RWPE2 (cell line): ENCODE data around the gene TTC32.

Source experiments
- ATAC-seq: fragments of 200-7000 bp; cut with Tn5 transposase; 3 replicates; pipeline ENCODE4 v1.9.1; 2021; ENCODE audit warnings: low read depth
- DNase-seq: peaks from one replicate; pipeline ENCODE4 v3.0.0-alpha.2; 2020; ENCODE audit warnings: low spot score
- H3K27ac ChIP-seq: fragments of 450-650 bp; 2 replicates; pipeline ENCODE4 v1.5.1; 2017; ENCODE audit warnings: mild to moderate bottlenecking; ENCODE audit not compliant: poor library complexity, severe bottlenecking
- H3K27me3 ChIP-seq: fragments of 250-450 bp; sonication (Bioruptor Pico); 2 replicates; pipeline ENCODE4 v1.5.1; 2021; ENCODE audit warnings: mild to moderate bottlenecking, moderate library complexity; ENCODE audit not compliant: insufficient read depth, poor library complexity, severe bottlenecking
- H3K36me3 ChIP-seq: fragments of 250-450 bp; sonication (Bioruptor Pico); 2 replicates; pipeline ENCODE4 v1.5.1; 2020; ENCODE audit warnings: low read depth, mild to moderate bottlenecking, moderate library complexity
- H3K4me1 ChIP-seq: fragments of 250-450 bp; sonication (Bioruptor Pico); 2 replicates; pipeline ENCODE4 v1.5.1; 2021; ENCODE audit warnings: mild to moderate bottlenecking, moderate library complexity; ENCODE audit not compliant: insufficient read depth, poor library complexity, severe bottlenecking
- H3K4me3 ChIP-seq: fragments of 250-450 bp; sonication (Bioruptor Pico); 2 replicates; pipeline ENCODE4 v1.5.1; 2021; ENCODE audit warnings: mild to moderate bottlenecking, moderate library complexity; ENCODE audit not compliant: severe bottlenecking
- H3K9me3 ChIP-seq: fragments of 250-450 bp; sonication (Bioruptor Pico); 2 replicates; pipeline ENCODE4 v1.5.1; 2021; ENCODE audit warnings: mild to moderate bottlenecking, moderate library complexity; ENCODE audit not compliant: severe bottlenecking
- TF ChIP-seq, protein P1 (sequence below): fragments of 450-650 bp; IDR thresholded peaks from one replicate; pipeline ENCODE4 v1.5.1; 2017; ENCODE audit warnings: mild to moderate bottlenecking, moderate library complexity; ENCODE audit not compliant: poor library complexity, severe bottlenecking

Gene TTC32

DNA sequence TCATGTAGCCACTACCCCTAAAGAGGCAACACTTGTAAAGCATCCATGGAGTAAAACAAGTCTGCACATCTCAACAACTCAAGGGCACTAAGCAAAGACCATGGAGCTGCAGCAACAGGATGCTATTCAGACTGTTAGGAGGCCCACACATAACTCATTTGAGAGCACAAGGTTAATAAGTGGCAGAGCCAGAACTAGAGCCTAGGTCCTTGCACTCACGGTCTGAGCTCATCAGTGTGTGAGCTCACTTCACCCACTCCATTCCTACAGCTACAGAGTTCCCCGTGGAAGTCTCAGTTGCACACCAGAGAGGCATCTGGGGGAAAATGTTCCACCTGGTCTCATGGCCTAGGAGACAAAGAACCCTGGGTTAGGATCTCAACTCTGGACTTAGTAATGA lies 35.0 kb downstream of the TTC32 start:
- TF ChIP-seq, protein P1, sequence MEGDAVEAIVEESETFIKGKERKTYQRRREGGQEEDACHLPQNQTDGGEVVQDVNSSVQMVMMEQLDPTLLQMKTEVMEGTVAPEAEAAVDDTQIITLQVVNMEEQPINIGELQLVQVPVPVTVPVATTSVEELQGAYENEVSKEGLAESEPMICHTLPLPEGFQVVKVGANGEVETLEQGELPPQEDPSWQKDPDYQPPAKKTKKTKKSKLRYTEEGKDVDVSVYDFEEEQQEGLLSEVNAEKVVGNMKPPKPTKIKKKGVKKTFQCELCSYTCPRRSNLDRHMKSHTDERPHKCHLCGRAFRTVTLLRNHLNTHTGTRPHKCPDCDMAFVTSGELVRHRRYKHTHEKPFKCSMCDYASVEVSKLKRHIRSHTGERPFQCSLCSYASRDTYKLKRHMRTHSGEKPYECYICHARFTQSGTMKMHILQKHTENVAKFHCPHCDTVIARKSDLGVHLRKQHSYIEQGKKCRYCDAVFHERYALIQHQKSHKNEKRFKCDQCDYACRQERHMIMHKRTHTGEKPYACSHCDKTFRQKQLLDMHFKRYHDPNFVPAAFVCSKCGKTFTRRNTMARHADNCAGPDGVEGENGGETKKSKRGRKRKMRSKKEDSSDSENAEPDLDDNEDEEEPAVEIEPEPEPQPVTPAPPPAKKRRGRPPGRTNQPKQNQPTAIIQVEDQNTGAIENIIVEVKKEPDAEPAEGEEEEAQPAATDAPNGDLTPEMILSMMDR: no peak
- H3K27me3 ChIP-seq: no peaks in the 10 kb centered on the region
- no peak overlapping the region for H3K27ac ChIP-seq
- no peaks in the 10 kb centered on the region for H3K9me3 ChIP-seq
- ATAC-seq (no peak), DNase-seq (no peak)
- no peaks in the 10 kb centered on the region for H3K4me1 ChIP-seq
- H3K4me3 ChIP-seq: no peak overlapping the region
- H3K36me3 ChIP-seq: no peaks in the 10 kb centered on the region

DNA sequence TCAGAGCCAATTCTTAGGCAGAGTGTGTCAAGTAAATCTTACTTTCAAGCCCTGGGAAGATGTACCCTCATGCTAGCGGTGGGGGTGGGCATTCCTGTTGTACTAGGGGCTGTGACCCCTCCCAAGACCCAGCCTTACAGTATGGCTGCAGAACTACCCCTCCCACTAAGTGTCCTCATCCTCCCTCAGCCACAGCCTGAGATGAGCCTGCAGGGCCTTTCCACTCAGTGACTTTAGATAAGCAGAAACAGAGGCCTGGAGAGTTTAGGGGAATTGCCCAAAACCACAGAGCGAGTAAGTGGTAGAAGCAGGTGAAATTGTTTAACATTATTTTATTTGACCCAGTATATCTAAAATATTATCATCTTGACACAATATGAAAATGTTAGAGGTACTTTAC lies 36.6 kb downstream of the TTC32 start:
- Histone ChIP-seq H3K9me3 (no peaks in the 10 kb centered on the region), H3K4me1 (peaks cover 4% of the 10 kb centered on the region), H3K27me3 (no peaks in the 10 kb centered on the region), H3K27ac (no peak overlapping the region), H3K4me3 (no peak overlapping the region), H3K36me3 (no peaks in the 10 kb centered on the region)
- DNase-seq (no peak), ATAC-seq (no peak)
- TF ChIP-seq, protein P1: no peak

DNA sequence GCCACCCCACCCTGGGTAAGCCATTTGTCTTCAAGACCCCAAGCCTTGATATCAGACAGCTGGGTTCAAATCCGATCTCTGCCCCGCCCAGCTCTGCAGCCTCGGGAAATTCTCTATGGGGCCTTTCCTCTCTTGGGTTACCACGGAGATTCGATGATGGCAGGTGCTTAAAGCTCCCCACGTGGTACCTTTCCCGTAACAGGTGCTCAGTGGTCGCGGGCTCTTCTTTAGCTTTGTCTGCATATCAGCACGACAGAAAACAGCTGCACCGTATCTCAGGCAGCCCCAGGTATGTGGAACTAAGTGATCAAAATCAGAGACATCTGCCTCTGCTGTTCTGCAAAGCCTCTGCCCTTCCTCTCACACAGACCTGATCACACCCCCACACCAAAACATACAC lies 37.4 kb downstream of the TTC32 start:
- no peak overlapping the region for H3K27ac ChIP-seq
- no peaks in the 10 kb centered on the region for H3K36me3 ChIP-seq
- peaks cover 9% of the 10 kb centered on the region for H3K4me1 ChIP-seq
- no peaks in the 10 kb centered on the region for H3K27me3 ChIP-seq
- ATAC-seq (no peak), DNase-seq (no peak)
- H3K4me3 ChIP-seq: no peak overlapping the region
- no peaks in the 10 kb centered on the region for H3K9me3 ChIP-seq
- TF ChIP-seq, protein P1: no peak

DNA sequence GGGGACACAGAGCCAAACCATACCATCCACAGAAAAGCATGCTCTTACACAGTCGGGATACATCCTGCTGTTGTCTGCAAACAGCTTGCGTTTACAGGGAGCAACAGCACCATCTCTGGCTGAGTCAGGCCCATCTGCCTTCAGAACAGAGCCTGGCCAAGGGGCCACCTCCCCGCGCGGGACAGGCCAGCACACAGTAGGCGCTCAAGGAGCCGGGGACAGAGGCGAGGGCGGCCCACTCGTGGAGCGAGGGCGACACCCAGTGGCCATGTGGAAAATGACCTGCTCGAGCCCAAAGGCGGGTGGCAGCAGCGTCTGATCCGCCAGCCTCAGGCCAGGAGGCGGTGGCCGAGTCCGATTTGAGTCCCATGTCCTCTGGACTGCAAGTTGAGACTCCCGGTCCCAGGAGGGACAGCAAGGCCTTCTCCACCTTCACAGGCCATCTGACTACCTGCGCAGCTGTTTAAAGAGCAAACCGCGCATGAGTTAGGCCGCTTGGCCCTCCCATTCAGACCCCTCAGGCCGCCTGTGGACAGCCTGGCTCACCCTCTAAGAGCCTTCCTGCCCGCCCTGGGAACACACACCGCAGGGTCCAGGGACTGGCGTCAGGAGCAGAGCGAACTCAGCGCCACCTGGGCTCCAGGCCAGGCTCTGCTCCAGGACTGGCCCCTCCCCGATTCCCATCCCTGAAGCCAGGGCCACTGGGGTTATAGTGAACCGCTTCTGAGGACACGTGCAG lies 38.3 kb downstream of the TTC32 start:
- H3K9me3 ChIP-seq: no peaks in the 10 kb centered on the region
- H3K4me1 ChIP-seq: peaks cover 9% of the 10 kb centered on the region
- no peaks in the 10 kb centered on the region for H3K27me3 ChIP-seq
- TF ChIP-seq, protein P1: peak; percentile 96
- H3K36me3 ChIP-seq: no peaks in the 10 kb centered on the region
- no peak overlapping the region for H3K4me3 ChIP-seq
- no peak overlapping the region for H3K27ac ChIP-seq
- ATAC-seq (peak; percentile 75), DNase-seq (no peak)

DNA sequence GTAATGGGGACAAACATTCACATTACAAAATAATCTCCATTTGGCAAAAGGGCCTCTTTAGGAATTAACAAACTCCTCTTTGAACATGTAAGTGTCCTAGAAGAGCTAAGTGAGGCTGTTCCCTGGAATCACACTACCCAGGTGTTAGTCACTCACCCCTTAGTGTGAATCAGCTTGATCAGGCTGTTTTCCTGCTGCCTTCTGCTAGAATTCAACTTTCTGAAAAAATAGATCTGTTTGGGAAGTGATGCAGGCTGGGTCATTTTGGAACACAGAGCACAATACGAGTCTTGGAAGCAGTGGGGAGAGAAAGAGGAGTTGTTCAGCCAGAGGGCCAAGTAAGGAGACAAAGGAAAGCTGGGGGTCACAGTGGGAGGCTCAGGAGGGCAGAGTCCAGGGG lies 40.0 kb downstream of the TTC32 start:
- Histone ChIP-seq H3K4me1 (peaks cover 9% of the 10 kb centered on the region), H3K36me3 (no peaks in the 10 kb centered on the region), H3K9me3 (no peaks in the 10 kb centered on the region), H3K27ac (no peak overlapping the region), H3K4me3 (no peak overlapping the region), H3K27me3 (no peaks in the 10 kb centered on the region)
- DNase-seq (no peak), ATAC-seq (no peak)
- TF ChIP-seq, protein P1: no peak
